ENCODE data around the gene SCARF2.
"Not testable (repeated sequence)": the region's sequence is repeated elsewhere in the genome, so short reads cannot be mapped to it uniquely, and the experiment has no call there.

The SCARF2 gene

GRCh38 chr22:20412474-20413216, 25.0 kb downstream of the SCARF2 start:
- Mint-ChIP-seq H3K36me3 (no peaks in the 10 kb centered on the region), H3K4me1 (no peaks in the 10 kb centered on the region), H3K9me3 (no peaks in the 10 kb centered on the region), H3K27me3 (peaks cover 24% of the 10 kb centered on the region), H3K27ac (no peak overlapping the region), H3K4me3 (no peak overlapping the region)
- no peak for DNase-seq
- CTCF ChIA-PET = interaction anchor here (1.1 kb wide), 1 partner anchor 253 kb away, joined by 4 read pairs; no protein-coding TSS in a partner anchor

GRCh38 chr22:20409385-20409784, 28.2 kb downstream of the SCARF2 start:
- H3K27ac Mint-ChIP-seq, CTCF ChIA-PET, H3K9me3 Mint-ChIP-seq, H3K36me3 Mint-ChIP-seq, H3K4me1 Mint-ChIP-seq, H3K4me3 Mint-ChIP-seq, DNase-seq: not testable (repeated sequence)
- H3K27me3 Mint-ChIP-seq = peaks cover 15% of the 10 kb centered on the region

- peaks cover 9% of the 10 kb centered on the region for H3K36me3 Mint-ChIP-seq
- no peaks in the 10 kb centered on the region for H3K9me3 Mint-ChIP-seq
- peaks cover 12% of the 10 kb centered on the region for H3K27me3 Mint-ChIP-seq
- no peak overlapping the region for H3K4me3 Mint-ChIP-seq
- CTCF ChIA-PET = interaction anchor here (1.6 kb wide), 1 partner anchor 10 kb away, joined by 9 read pairs; no protein-coding TSS in a partner anchor
- no peak for DNase-seq
- H3K27ac Mint-ChIP-seq = no peak overlapping the region
- H3K4me1 Mint-ChIP-seq = peaks cover 2% of the 10 kb centered on the region
These were observed 28.7 kb downstream of the SCARF2 start for GRCh38 chr22:20408891-20409290.

- Mint-ChIP-seq H3K9me3 (no peaks in the 10 kb centered on the region), H3K4me3 (no peak overlapping the region), H3K27me3 (peaks cover 1% of the 10 kb centered on the region), H3K27ac (no peak overlapping the region), H3K4me1 (peaks cover 13% of the 10 kb centered on the region), H3K36me3 (peaks cover 17% of the 10 kb centered on the region)
- DNase-seq = no peak
- CTCF ChIA-PET = interaction anchor here (1.6 kb wide), 1 partner anchor 11 kb away, joined by 9 read pairs; no protein-coding TSS in a partner anchor
These were observed 29.8 kb downstream of the SCARF2 start for GRCh38 chr22:20407829-20408228.

- CTCF ChIA-PET = interaction anchor here (1.6 kb wide), 1 partner anchor 12 kb away, joined by 9 read pairs; no protein-coding TSS in a partner anchor
- DNase-seq = no peak
- H3K4me3 Mint-ChIP-seq = no peak overlapping the region
- peaks cover 14% of the 10 kb centered on the region for H3K4me1 Mint-ChIP-seq
- H3K9me3 Mint-ChIP-seq = no peaks in the 10 kb centered on the region
- peaks cover 19% of the 10 kb centered on the region for H3K36me3 Mint-ChIP-seq
- H3K27me3 Mint-ChIP-seq = no peaks in the 10 kb centered on the region
- no peak overlapping the region for H3K27ac Mint-ChIP-seq
These were observed 30.8 kb downstream of the SCARF2 start for GRCh38 chr22:20406686-20407408.

- no peak overlapping the region for H3K4me3 Mint-ChIP-seq
- CTCF ChIA-PET = no interaction called here
- peaks cover 19% of the 10 kb centered on the region for H3K36me3 Mint-ChIP-seq
- DNase-seq = no peak
- H3K4me1 Mint-ChIP-seq = peaks cover 14% of the 10 kb centered on the region
- H3K27ac Mint-ChIP-seq = no peak overlapping the region
- H3K9me3 Mint-ChIP-seq = no peaks in the 10 kb centered on the region
- no peaks in the 10 kb centered on the region for H3K27me3 Mint-ChIP-seq
These were observed 31.5 kb downstream of the SCARF2 start for GRCh38 chr22:20405931-20406685.

GRCh38 chr22:20405291-20405930, 32.2 kb downstream of the SCARF2 start:
- DNase-seq = no peak
- CTCF ChIA-PET = no interaction called here
- Mint-ChIP-seq H3K27me3 (no peaks in the 10 kb centered on the region), H3K27ac (no peak overlapping the region), H3K36me3 (peaks cover 19% of the 10 kb centered on the region), H3K9me3 (no peaks in the 10 kb centered on the region), H3K4me3 (no peak overlapping the region), H3K4me1 (peaks cover 14% of the 10 kb centered on the region)

GRCh38 chr22:20404881-20405280, 32.7 kb downstream of the SCARF2 start:
- CTCF ChIA-PET = no interaction called here
- Mint-ChIP-seq H3K27me3 (no peaks in the 10 kb centered on the region), H3K4me1 (peaks cover 14% of the 10 kb centered on the region), H3K27ac (no peak overlapping the region), H3K9me3 (no peaks in the 10 kb centered on the region), H3K36me3 (peaks cover 19% of the 10 kb centered on the region), H3K4me3 (no peak overlapping the region)
- no peak for DNase-seq

GRCh38 chr22:20403779-20404140, 33.9 kb downstream of the SCARF2 start:
- Mint-ChIP-seq H3K27ac (no peak overlapping the region), H3K27me3 (no peaks in the 10 kb centered on the region), H3K9me3 (no peaks in the 10 kb centered on the region), H3K4me3 (no peak overlapping the region), H3K4me1 (peaks cover 14% of the 10 kb centered on the region), H3K36me3 (peaks cover 19% of the 10 kb centered on the region)
- CTCF ChIA-PET = no interaction called here
- no peak for DNase-seq

GRCh38 chr22:20402960-20403778, 34.5 kb downstream of the SCARF2 start:
- DNase-seq = no peak
- peak overlapping the region; percentile 65 for H3K27ac Mint-ChIP-seq

GRCh38 chr22:20401376-20402014, 36.1 kb downstream of the SCARF2 start:
- Mint-ChIP-seq H3K36me3 (peaks cover 21% of the 10 kb centered on the region), H3K27ac (no peak overlapping the region), H3K9me3 (no peaks in the 10 kb centered on the region), H3K4me3 (no peak overlapping the region), H3K27me3 (no peaks in the 10 kb centered on the region), H3K4me1 (peaks cover 23% of the 10 kb centered on the region)
- no peak for DNase-seq
- CTCF ChIA-PET = interaction anchor here (1.0 kb wide), 1 partner anchor 55 kb away, joined by 4 read pairs; no protein-coding TSS in a partner anchor

More at GRCh38 chr22:20402960-20403778, 34.5 kb downstream of the SCARF2 start:
- Mint-ChIP-seq H3K4me3 (no peak overlapping the region), H3K9me3 (no peaks in the 10 kb centered on the region), H3K27me3 (no peaks in the 10 kb centered on the region), H3K4me1 (peaks cover 14% of the 10 kb centered on the region), H3K36me3 (peaks cover 19% of the 10 kb centered on the region)
- CTCF ChIA-PET = interaction anchor here (1.0 kb wide), 1 partner anchor 54 kb away, joined by 4 read pairs; no protein-coding TSS in a partner anchor

GRCh38 chr22:20400606-20401375, 36.8 kb downstream of the SCARF2 start:
- H3K9me3 Mint-ChIP-seq = no peaks in the 10 kb centered on the region
- DNase-seq = no peak
- peaks cover 30% of the 10 kb centered on the region for H3K4me1 Mint-ChIP-seq
- CTCF ChIA-PET = no interaction called here
- H3K27me3 Mint-ChIP-seq = no peaks in the 10 kb centered on the region
- no peak overlapping the region for H3K4me3 Mint-ChIP-seq
- peaks cover 18% of the 10 kb centered on the region for H3K36me3 Mint-ChIP-seq
- no peak overlapping the region for H3K27ac Mint-ChIP-seq

Data from activated naive CD4-positive, alpha-beta T cell treated with anti-CD3 and anti-CD28 coated beads, Interleukin-2, amount 10 ng/mL, durations not matched to agents 7 days and 5 days (primary cell).